Neural cell (in vitro differentiated cells): ENCODE data around the gene HEATR1. TPM values are rescaled to one million over a fixed set of nuclear protein-coding genes. Genes with fewer than 3 reads are reported as not detected.

Experiments
- H2AFZ ChIP-seq: fragments of 200-600, 300-800 bp; sonication (generic), shearing (Covaris generic); 2 replicates; pipeline ENCODE4 v1.6.0; 2014; ENCODE audit warnings: low read depth, mild to moderate bottlenecking, antibody characterized with exemption, low read length, moderate library complexity
- H3F3A ChIP-seq: fragments of 200-600 bp; shearing (Covaris generic); 2 replicates; pipeline ENCODE4 v1.6.1; 2016; ENCODE audit warnings: mild to moderate bottlenecking, moderate library complexity, mixed read lengths, antibody characterized with exemption, low read length; ENCODE audit not compliant: insufficient read depth, poor library complexity, severe bottlenecking
- H3K27ac ChIP-seq: fragments of 200-600, 300-800 bp; sonication (generic), shearing (Covaris generic); 2 replicates; pipeline ENCODE4 v1.5.1; 2014; ENCODE audit warnings: mild to moderate bottlenecking, low read length, moderate library complexity
- H3K27me3 ChIP-seq: fragments of 300-800, 200-600 bp; sonication (generic), shearing (Covaris generic); 2 replicates; pipeline ENCODE4 v1.6.0; 2014; ENCODE audit warnings: mild to moderate bottlenecking, low read depth, low read length, moderate library complexity; ENCODE audit not compliant: insufficient read depth
- H3K36me3 ChIP-seq: fragments of 300-800, 200-600 bp; sonication (generic), shearing (Covaris generic); 2 replicates; pipeline ENCODE4 v1.5.1; 2014; ENCODE audit warnings: mild to moderate bottlenecking, antibody characterized with exemption, low read length, moderate library complexity; ENCODE audit not compliant: insufficient read depth
- H3K4me2 ChIP-seq: fragments of 300-800, 200-600 bp; sonication (generic), shearing (Covaris generic); 2 replicates; pipeline ENCODE4 v1.6.0; 2014; ENCODE audit warnings: mild to moderate bottlenecking, low read length
- H3K4me3 ChIP-seq: fragments of 300-800, 200-600 bp; sonication (generic), shearing (Covaris generic); 2 replicates; pipeline ENCODE4 v1.5.1; 2014; ENCODE audit warnings: mild to moderate bottlenecking, low read length, moderate library complexity
- H3K79me2 ChIP-seq: fragments of 200-600 bp; shearing (Covaris generic); replicated peaks from 2 replicates; pipeline ENCODE4 v1.6.0; 2014; ENCODE audit warnings: mild to moderate bottlenecking, low read length, moderate library complexity; ENCODE audit not compliant: insufficient read depth
- H3K9ac ChIP-seq: fragments of 300-800, 200-600 bp; sonication (generic), shearing (Covaris generic); 2 replicates; pipeline ENCODE4 v1.6.1; 2016; ENCODE audit warnings: mild to moderate bottlenecking, low read length, mixed read lengths
- H3K9me2 ChIP-seq: fragments of 200-600 bp; shearing (Covaris generic); 2 replicates; pipeline ENCODE4 v1.6.1; 2016; ENCODE audit warnings: mild to moderate bottlenecking, low read length, mixed read lengths; ENCODE audit not compliant: insufficient read depth
- H3K9me3 ChIP-seq: fragments of 200-600, 300-800 bp; sonication (generic), shearing (Covaris generic); 2 replicates; pipeline ENCODE4 v1.6.1; 2016; ENCODE audit warnings: mild to moderate bottlenecking, mixed run types, low read length, moderate library complexity, mixed read lengths
- H4K20me1 ChIP-seq: fragments of 200-600 bp; shearing (Covaris generic); 2 replicates; pipeline ENCODE4 v1.6.1; 2016; ENCODE audit warnings: mild to moderate bottlenecking, mixed run types; ENCODE audit not compliant: insufficient read depth
- CTCF ChIP-seq: fragments of 450-650 bp; IDR thresholded peaks from 2 replicates; pipeline ENCODE4 v1.5.1; 2014; ENCODE audit warnings: antibody characterized with exemption, mild to moderate bottlenecking, moderate library complexity; ENCODE audit not compliant: poor library complexity, severe bottlenecking
- EP300 ChIP-seq: fragments of 450-650 bp; conservative IDR thresholded peaks from 2 replicates; pipeline ENCODE4 v1.6.1; 2014; ENCODE audit warnings: antibody characterized with exemption, mild to moderate bottlenecking, moderate library complexity; ENCODE audit not compliant: poor library complexity, severe bottlenecking
- EZH2 ChIP-seq: fragments of 200-600, 300-800 bp; shearing (Covaris generic), sonication (generic); IDR thresholded peaks from 2 replicates; pipeline ENCODE4 v1.6.1; 2014; ENCODE audit warnings: antibody characterized with exemption, low read length, borderline replicate concordance, mild to moderate bottlenecking; ENCODE audit not compliant: insufficient read depth, poor library complexity, severe bottlenecking
- MXI1 ChIP-seq: fragments of 450-650 bp; conservative IDR thresholded peaks from 2 replicates; pipeline ENCODE4 v1.6.1; 2014; ENCODE audit warnings: antibody characterized with exemption, mild to moderate bottlenecking; ENCODE audit not compliant: poor library complexity, severe bottlenecking
- POLR2AphosphoS5 ChIP-seq: IDR thresholded peaks from 2 replicates; pipeline ENCODE4 v1.6.1; 2012
- RAD21 ChIP-seq: fragments of 450-650 bp; conservative IDR thresholded peaks from 2 replicates; pipeline ENCODE4 v1.6.1; 2014; ENCODE audit warnings: antibody characterized with exemption, mild to moderate bottlenecking, moderate library complexity
- REST ChIP-seq: IDR thresholded peaks from 2 replicates; pipeline ENCODE4 v1.6.1; 2012; ENCODE audit warnings: borderline replicate concordance
- SMC3 ChIP-seq: fragments of 450-650 bp; conservative IDR thresholded peaks from 2 replicates; pipeline ENCODE4 v1.6.1; 2014; ENCODE audit warnings: antibody characterized with exemption, mild to moderate bottlenecking, moderate library complexity; ENCODE audit not compliant: poor library complexity
- TAF1 ChIP-seq: IDR thresholded peaks from 2 replicates; pipeline ENCODE4 v1.6.1; 2012; ENCODE audit warnings: low read depth
- polyA plus RNA-seq: library from polyadenylated mRNA; depleted of rRNA; stranded (reverse); fragments of >200 nt; gene quantifications from 2 replicates; pipeline ENCODE4 v1.2.3, GENCODE V29; 2014

HEATR1 gene
- polyA plus RNA-seq, 1 donor from 2014 or later, result 5.9 TPM

GRCh38 chr1:236560213-236560771 is 44.0 kb downstream of the HEATR1 start:
- Histone ChIP-seq H3K4me3 (no peak overlapping the region), H3F3A (no peaks in the 10 kb centered on the region), H3K4me2 (no peak overlapping the region), H3K9me2 (no peaks in the 10 kb centered on the region), H4K20me1 (no peaks in the 10 kb centered on the region), H2AFZ (no peak overlapping the region), H3K9me3 (no peaks in the 10 kb centered on the region), H3K79me2 (no peaks in the 10 kb centered on the region), H3K36me3 (peaks cover 6% of the 10 kb centered on the region), H3K9ac (no peak overlapping the region), H3K27ac (no peak overlapping the region), H3K27me3 (no peaks in the 10 kb centered on the region)
- no peak for TF ChIP-seq POLR2AphosphoS5
- no peak for TF ChIP-seq REST
- TF ChIP-seq SMC3, result no peak
- no peak for TF ChIP-seq EZH2
- no peak for TF ChIP-seq MXI1
- TF ChIP-seq EP300, result no peak
- no peak for TF ChIP-seq TAF1
- no peak for TF ChIP-seq RAD21
- TF ChIP-seq CTCF, result no peak

GRCh38 chr1:236558846-236559245 is 45.5 kb downstream of the HEATR1 start:
- TF ChIP-seq EZH2 (no peak), RAD21 (no peak), REST (no peak), SMC3 (no peak), TAF1 (no peak), MXI1 (no peak), CTCF (no peak)
- no peak overlapping the region for H2AFZ ChIP-seq
- no peaks in the 10 kb centered on the region for H4K20me1 ChIP-seq
- H3K9me3 ChIP-seq, result no peaks in the 10 kb centered on the region
- H3F3A ChIP-seq, result no peaks in the 10 kb centered on the region
- no peaks in the 10 kb centered on the region for H3K9me2 ChIP-seq
- H3K27me3 ChIP-seq, result no peaks in the 10 kb centered on the region
- H3K4me3 ChIP-seq, result no peak overlapping the region
- no peaks in the 10 kb centered on the region for H3K79me2 ChIP-seq
- H3K27ac ChIP-seq, result no peak overlapping the region
- no peak overlapping the region for H3K4me2 ChIP-seq
- no peak overlapping the region for H3K9ac ChIP-seq
- H3K36me3 ChIP-seq, result peaks cover 6% of the 10 kb centered on the region
